Activated naive CD4-positive, alpha-beta T cell treated with anti-CD3 and anti-CD28 coated beads, Interleukin-2, amount 10 ng/mL, durations not matched to agents 7 days and 5 days (primary cell): ENCODE results near the gene FBXL2.

Source experiments
- CTCF ChIA-PET: fragments of 350-600 bp; sonication (Branson Sonifier 250); formaldehyde crosslinking; loops from one replicate; lab custom pipeline; 2021; ENCODE audit warnings: antibody characterized with exemption; lab: Charles Lee
- DNase-seq: peaks from one replicate; pipeline ENCODE4 v3.0.0-alpha.2; 2020
- H3K27ac Mint-ChIP-seq: one replicate; pipeline ENCODE4 v1.8.0; 2021; ENCODE audit warnings: mild to moderate bottlenecking, moderate library complexity, mixed read lengths
- H3K27me3 Mint-ChIP-seq: one replicate; pipeline ENCODE4 v1.8.0; 2021; ENCODE audit warnings: mild to moderate bottlenecking, mixed read lengths
- H3K36me3 Mint-ChIP-seq: one replicate; pipeline ENCODE4 v1.8.0; 2021; ENCODE audit warnings: mixed read lengths
- H3K4me1 Mint-ChIP-seq: one replicate; pipeline ENCODE4 v1.8.0; 2021; ENCODE audit warnings: mixed read lengths
- H3K4me3 Mint-ChIP-seq: one replicate; pipeline ENCODE4 v1.8.0; 2021; ENCODE audit warnings: mild to moderate bottlenecking, moderate library complexity, mixed read lengths
- H3K9me3 Mint-ChIP-seq: one replicate; pipeline ENCODE4 v1.8.0; 2021; ENCODE audit warnings: mixed read lengths

Gene FBXL2

DNA sequence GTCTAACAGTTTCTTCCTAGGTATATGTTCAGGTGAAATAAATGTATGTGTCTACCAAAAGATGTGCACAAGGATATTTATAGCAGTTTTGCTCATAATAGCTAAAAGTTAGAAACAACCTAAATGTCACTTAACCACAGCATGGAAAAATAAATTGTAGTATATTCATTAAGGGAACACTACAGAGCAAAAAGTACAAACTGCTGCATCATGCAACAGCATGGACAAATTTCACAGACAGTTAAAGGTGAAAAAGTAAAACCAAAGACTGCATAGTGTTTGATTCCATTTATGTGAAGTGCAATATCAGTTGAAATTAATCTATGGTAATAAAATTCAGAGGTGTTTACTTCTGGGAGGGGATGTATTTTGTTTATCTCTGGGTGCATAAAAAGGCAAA, 62.5 kb downstream of the FBXL2 start:
- CTCF ChIA-PET, result no interaction called here
- DNase-seq, result no peak
- H3K27ac Mint-ChIP-seq, result no peak overlapping the region
- H3K4me1 Mint-ChIP-seq, result no peaks in the 10 kb centered on the region
- H3K27me3 Mint-ChIP-seq, result peaks cover 1% of the 10 kb centered on the region
- H3K9me3 Mint-ChIP-seq, result no peaks in the 10 kb centered on the region
- H3K4me3 Mint-ChIP-seq, result no peak overlapping the region
- H3K36me3 Mint-ChIP-seq, result no peaks in the 10 kb centered on the region

DNA sequence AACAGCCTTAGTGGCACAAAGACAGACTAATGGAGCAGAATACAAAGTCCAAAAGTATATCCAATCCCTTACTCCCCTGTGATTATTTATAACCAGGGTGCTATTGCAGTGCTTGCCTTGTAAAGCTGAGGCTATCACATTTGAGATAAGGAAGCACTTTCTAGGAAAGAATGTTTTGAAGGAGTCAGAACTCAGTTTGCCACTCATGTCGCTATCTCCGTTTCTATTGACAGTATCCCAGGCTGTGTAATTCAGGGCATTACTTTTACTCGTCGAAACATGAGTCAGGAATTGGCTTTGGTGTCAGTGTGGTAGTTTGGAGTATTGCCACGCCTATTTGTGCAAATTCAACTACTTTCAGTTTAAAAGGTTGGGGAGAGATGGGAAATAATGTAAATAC, 78.4 kb downstream of the FBXL2 start:
- no peaks in the 10 kb centered on the region for H3K36me3 Mint-ChIP-seq

DNA sequence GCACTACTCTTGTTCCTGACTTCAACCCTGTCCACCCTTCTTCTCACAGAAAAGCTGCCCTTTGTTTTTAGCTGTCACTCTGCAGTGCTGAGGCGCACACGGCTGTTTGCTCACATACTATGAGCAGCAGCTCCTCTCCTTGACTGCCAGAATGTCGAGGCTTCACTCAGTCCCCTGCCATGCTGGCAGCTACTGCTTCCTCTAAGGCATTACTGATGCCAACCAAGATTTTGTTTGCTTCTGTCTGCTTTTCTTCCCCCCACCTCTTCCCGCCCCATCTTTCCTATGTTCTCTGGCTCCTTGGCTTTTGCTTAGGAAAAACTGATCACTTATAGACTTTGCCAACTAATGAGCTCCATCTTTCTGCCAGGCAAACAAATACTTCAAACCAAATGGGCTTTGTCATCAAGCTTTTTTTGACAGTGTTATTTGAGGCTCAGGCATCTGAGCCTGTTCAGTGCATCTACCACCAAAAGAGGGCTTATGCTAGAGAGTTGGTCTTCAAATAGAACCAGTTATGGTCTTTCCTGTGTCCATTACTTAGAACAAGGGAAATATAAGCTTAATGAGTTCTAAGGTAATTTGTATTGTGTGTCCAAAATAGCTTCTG, 81.0 kb downstream of the FBXL2 start:
- Mint-ChIP-seq H3K4me3 (no peak overlapping the region), H3K27ac (no peak overlapping the region), H3K27me3 (no peaks in the 10 kb centered on the region), H3K4me1 (no peaks in the 10 kb centered on the region), H3K9me3 (no peaks in the 10 kb centered on the region), H3K36me3 (no peaks in the 10 kb centered on the region)
- CTCF ChIA-PET, result interaction anchor here (1.0 kb wide), 1 partner anchor 14 kb away, joined by 6 read pairs; no protein-coding TSS in a partner anchor
- no peak for DNase-seq

More for the DNA sequence above, 78.4 kb downstream of the FBXL2 start:
- CTCF ChIA-PET, result no interaction called here
- Mint-ChIP-seq H3K9me3 (no peaks in the 10 kb centered on the region), H3K4me1 (no peaks in the 10 kb centered on the region), H3K27ac (no peak overlapping the region), H3K27me3 (no peaks in the 10 kb centered on the region), H3K4me3 (no peak overlapping the region)
- DNase-seq, result no peak

DNA sequence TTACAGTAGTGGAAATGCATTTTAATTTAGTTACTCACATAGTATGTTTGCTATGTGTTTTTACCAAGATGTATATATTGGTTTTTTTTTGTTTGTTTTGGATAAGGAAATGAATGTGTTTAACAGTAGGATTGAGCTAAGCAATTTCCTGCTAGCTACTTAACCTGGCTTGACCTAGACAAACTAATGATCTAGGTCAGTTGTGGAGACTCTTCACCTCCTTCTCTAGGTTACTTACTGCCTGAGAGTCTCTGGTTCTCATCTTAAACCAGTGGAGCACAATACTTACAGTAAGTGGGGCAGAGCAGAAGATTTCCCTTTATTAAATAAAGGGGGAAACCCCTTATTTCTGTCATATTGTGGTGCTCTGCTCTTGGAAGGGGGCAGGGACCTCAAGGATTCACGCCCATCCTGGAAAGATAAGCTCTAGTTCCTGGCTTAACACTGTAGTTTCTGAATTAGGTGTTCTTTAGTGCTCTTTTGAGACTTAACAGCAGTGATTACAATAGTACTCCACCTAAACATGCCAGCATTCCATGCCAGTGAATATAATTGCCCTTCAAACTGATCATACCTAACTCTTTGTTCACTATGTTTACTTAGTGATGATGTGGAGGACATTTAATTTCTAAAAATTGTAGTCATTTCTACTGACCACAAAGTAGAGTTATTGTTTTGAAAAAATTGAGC, 83.0 kb downstream of the FBXL2 start:
- no peak for DNase-seq
- CTCF ChIA-PET, result interaction anchor here (1.6 kb wide), 1 partner anchor 13 kb away, joined by 6 read pairs; no protein-coding TSS in a partner anchor
- Mint-ChIP-seq H3K27me3 (no peaks in the 10 kb centered on the region), H3K9me3 (no peaks in the 10 kb centered on the region), H3K4me3 (no peak overlapping the region), H3K36me3 (no peaks in the 10 kb centered on the region), H3K4me1 (no peaks in the 10 kb centered on the region), H3K27ac (no peak overlapping the region)

DNA sequence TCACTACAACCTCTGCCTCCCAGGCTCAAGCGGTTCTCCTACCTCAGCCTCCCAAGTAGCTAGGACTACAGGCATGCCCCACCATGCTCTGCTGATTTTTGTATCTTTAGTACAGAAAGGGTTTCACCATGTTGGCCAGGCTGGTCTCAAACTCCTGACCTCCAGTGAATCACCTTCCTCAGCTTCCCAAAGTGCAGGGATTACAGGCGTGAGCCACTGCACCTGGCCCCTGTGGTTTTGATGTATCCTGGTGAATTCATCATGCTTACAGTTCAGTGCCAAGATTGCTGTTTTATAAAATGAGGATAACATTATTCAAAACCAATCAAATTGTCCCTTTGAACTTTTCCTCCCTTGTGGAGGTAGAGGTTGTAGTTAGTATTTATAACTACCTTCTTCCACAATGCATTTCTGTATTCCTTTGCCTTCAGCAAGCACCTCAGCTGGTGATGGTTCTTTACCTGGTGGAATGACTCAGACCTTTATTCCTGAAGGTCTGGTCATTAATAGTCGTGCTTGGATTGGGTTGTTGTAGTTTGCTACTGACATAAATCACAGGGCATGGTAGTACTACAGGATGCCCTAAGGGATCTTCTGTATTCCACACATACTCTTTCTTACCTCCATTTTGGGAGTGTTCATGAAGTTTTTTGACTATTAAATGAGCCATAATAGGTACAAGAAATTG, 86.0 kb downstream of the FBXL2 start:
- Mint-ChIP-seq H3K36me3 (no peaks in the 10 kb centered on the region), H3K27me3 (peaks cover 3% of the 10 kb centered on the region), H3K9me3 (no peaks in the 10 kb centered on the region), H3K4me3 (no peak overlapping the region), H3K27ac (no peak overlapping the region), H3K4me1 (no peaks in the 10 kb centered on the region)
- CTCF ChIA-PET, result interaction anchor here (1.7 to 2.9 kb wide), 2 partner anchors 10 to 11 kb away, joined by 3 to 17 read pairs; no protein-coding TSS in a partner anchor
- no peak for DNase-seq

DNA sequence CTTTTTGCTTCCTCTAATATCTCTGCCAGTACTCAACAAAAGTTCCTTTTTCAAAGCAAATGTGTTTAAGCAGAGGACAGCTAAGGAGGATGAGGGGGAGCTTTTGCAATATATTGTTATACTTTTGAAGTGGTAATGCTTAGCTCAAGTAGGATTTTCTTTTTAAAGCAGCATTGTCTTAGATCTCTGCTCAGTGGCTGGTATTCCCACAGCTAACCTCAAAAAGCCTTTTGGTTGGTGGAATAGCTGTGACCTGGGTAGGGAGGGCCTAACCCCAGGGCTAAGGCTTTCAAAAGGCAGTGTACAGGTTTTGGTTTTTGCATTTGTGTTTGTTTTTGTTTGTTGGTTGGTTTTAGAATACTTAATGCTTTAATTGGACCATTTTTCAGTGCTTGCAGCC, 86.8 kb downstream of the FBXL2 start:
- DNase-seq, result no peak
- no peak overlapping the region for H3K27ac Mint-ChIP-seq
- H3K36me3 Mint-ChIP-seq, result no peaks in the 10 kb centered on the region

DNA sequence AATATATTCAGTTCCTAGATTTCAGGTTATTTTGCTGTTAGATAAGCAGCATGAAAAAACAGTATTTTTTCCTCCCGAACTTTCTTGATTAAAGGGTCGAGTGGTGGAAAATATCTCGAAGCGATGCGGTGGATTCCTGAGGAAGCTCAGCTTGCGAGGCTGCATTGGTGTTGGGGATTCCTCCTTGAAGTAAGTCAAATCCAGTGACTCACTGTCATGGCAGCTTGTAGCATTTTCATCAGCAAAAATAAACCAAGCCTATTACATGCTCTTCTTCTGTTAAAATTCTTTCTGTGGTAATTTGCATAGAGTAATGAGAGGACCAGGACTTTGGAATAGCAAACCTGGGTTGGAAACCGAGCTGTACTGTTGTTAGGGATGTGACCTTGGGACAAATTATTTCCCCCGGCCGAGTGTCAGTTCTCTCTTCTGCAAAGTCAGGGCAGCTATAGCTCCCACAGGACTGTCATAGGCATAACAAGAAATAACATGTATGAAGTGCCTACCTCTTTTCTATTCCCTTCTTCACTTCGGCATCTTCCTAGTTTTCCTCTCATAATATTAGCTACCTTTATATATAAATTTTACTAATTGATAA, 87.4 kb downstream of the FBXL2 start:
- Mint-ChIP-seq H3K4me3 (no peak overlapping the region), H3K27ac (no peak overlapping the region), H3K9me3 (no peaks in the 10 kb centered on the region), H3K4me1 (no peaks in the 10 kb centered on the region), H3K27me3 (peaks cover 3% of the 10 kb centered on the region), H3K36me3 (no peaks in the 10 kb centered on the region)
- CTCF ChIA-PET, result interaction anchor here (1.1 to 2.9 kb wide), 4 partner anchors 8 to 423 kb away, joined by 3 to 17 read pairs (median 4); no protein-coding TSS in a partner anchor
- DNase-seq, result no peak

More for the DNA sequence above, 86.8 kb downstream of the FBXL2 start:
- Mint-ChIP-seq H3K4me1 (no peaks in the 10 kb centered on the region), H3K27me3 (peaks cover 3% of the 10 kb centered on the region), H3K4me3 (no peak overlapping the region), H3K9me3 (no peaks in the 10 kb centered on the region)
- CTCF ChIA-PET, result interaction anchor here (1.7 to 2.9 kb wide), 3 partner anchors 9 to 233 kb away, joined by 3 to 17 read pairs (median 4); no protein-coding TSS in a partner anchor

DNA sequence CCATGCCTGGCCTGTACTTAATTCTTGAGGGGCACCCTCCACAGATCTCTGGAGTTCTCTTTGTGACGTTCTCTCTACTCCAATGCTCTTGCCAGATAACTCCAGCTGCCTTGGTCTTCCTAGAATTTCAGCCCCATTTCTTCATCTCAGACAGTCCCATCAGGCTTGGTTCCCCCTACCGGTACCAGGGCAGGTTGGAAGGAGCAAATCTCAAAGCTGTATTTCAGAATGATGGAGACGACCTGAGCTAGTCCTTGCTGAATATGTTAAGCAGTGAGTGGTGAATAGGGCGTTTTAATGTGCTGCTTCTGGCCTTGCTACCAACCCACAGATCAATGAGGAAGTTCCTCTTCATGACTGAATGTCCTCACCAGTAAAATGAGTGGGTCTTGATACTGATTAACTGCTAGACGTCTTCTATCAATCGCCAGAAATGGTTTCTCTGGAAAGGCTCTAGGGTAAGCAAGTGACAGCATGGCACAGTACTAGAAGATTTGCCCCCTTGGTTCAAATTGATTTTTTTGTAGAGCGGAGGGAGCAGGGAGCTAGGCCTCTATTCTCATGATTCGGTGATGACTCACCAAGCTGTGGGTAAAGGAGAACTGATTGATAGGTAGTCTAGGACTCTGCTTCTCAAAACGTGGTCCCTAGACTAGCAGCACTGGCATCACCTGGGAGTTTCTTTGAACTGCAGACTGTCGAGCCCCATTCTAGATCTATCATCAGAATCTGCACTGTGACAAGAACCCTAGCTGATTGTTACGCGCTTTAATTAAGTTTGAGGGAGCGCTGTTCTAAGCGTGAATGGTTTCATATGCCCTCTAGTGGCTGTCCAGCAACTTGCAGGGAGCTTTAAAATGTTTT, 95.2 kb downstream of the FBXL2 start:
- Mint-ChIP-seq H3K4me3 (no peak overlapping the region), H3K27ac (no peak overlapping the region), H3K36me3 (no peaks in the 10 kb centered on the region), H3K4me1 (no peaks in the 10 kb centered on the region), H3K9me3 (no peaks in the 10 kb centered on the region), H3K27me3 (peaks cover 13% of the 10 kb centered on the region)
- DNase-seq, result peak; percentile 64
- CTCF ChIA-PET, result interaction anchor here (0.6 to 5.9 kb wide), 30 partner anchors 9 to 663 kb away, joined by 3 to 97 read pairs (median 5); no protein-coding TSS in a partner anchor

DNA sequence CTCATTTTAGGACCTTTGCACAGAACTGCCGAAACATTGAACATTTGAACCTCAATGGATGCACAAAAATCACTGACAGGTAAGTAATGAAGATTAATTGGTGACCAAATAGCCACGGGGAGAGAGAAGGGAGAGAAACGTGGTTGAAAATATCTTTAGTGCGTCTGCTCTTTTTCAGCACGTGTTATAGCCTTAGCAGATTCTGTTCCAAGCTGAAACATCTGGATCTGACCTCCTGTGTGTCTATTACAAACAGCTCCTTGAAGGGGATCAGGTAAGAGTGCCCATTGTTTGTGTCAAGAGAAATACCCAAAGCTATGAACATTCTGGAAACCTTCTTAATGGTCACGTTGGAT, 95.8 kb downstream of the FBXL2 start:
- CTCF ChIA-PET, result interaction anchor here (0.6 to 5.9 kb wide), 30 partner anchors 9 to 664 kb away, joined by 3 to 97 read pairs (median 5); no protein-coding TSS in a partner anchor
- H3K27me3 Mint-ChIP-seq, result peaks cover 11% of the 10 kb centered on the region
- no peak overlapping the region for H3K27ac Mint-ChIP-seq
- H3K36me3 Mint-ChIP-seq, result no peaks in the 10 kb centered on the region
- DNase-seq, result no peak
- no peaks in the 10 kb centered on the region for H3K9me3 Mint-ChIP-seq
- H3K4me1 Mint-ChIP-seq, result no peaks in the 10 kb centered on the region
- no peak overlapping the region for H3K4me3 Mint-ChIP-seq

DNA sequence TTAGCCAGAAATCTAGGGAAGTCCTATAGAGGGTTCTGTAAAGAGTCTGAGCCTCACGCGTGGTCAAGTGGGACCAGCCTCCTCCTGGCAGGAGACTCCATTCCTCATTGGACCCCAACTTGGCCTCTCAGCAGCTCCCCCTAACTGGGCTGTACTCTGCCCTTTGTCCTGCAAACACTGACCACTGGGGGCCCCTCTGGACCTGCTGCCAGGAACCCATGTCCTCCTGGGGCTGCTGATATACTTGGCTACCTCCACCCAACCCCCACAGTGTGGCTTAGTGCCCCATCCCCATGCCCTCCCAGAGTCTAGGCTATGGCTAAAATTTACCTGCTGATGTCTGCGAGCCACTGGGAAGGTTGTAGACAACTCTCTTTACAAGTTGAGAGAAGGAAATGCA, 100.2 kb downstream of the FBXL2 start:
- H3K27me3 Mint-ChIP-seq, result peaks cover 5% of the 10 kb centered on the region
- CTCF ChIA-PET, result interaction anchor here (1.0 to 1.1 kb wide), 2 partner anchors 7 to 246 kb away, joined by 3 read pairs; no protein-coding TSS in a partner anchor

DNA sequence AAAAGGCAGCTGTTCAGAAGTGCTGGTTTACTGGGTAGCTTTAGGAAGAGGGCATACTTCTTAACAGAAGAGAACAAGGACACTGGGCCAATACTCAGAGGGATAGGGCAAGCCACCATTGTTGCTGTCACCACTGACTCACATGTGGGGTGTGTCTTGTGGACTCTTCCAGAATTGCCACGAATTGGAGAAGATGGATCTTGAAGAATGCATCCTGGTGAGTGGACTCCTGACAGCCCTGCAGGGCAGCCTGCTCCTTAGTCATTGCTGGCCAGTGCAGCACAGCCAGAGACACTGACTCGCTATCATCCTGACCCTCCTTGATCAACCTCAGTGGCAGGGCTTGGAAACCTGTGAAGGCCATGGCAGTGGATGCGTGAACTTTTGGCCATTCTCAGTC, 100.7 kb downstream of the FBXL2 start:
- Mint-ChIP-seq H3K4me1 (no peaks in the 10 kb centered on the region), H3K27ac (peak overlapping the region; percentile 6), H3K36me3 (no peaks in the 10 kb centered on the region), H3K9me3 (no peaks in the 10 kb centered on the region), H3K4me3 (no peak overlapping the region), H3K27me3 (peaks cover 5% of the 10 kb centered on the region)
- CTCF ChIA-PET, result interaction anchor here (0.6 kb wide), 1 partner anchor 420 kb away, joined by 3 read pairs; no protein-coding TSS in a partner anchor
- DNase-seq, result no peak

More for the DNA sequence above, 100.2 kb downstream of the FBXL2 start:
- Mint-ChIP-seq H3K27ac (no peak overlapping the region), H3K9me3 (no peaks in the 10 kb centered on the region), H3K4me3 (no peak overlapping the region), H3K4me1 (no peaks in the 10 kb centered on the region), H3K36me3 (no peaks in the 10 kb centered on the region)
- DNase-seq, result no peak

DNA sequence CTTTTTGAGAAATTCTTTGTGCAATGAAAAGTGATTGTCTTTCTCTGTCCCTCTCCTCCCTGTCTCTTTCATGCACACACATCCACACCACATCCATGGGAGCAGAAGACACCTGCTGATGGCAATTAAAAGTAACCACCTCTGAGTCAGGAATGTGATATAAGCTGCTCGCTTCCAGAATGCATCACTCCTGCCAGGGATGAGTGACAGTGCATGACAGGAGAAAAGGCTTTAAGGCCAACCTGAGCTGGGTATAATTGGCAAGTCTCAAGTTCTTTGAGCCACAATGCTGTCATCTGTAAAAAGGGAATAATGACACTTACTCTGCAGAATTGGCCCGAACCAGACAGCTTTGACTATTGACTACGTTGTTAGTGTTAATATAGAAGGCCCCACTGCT, 103.4 kb downstream of the FBXL2 start:
- Mint-ChIP-seq H3K4me1 (peaks cover 8% of the 10 kb centered on the region), H3K9me3 (no peaks in the 10 kb centered on the region), H3K4me3 (no peak overlapping the region), H3K36me3 (peaks cover 3% of the 10 kb centered on the region), H3K27ac (no peak overlapping the region), H3K27me3 (no peaks in the 10 kb centered on the region)
- CTCF ChIA-PET, result interaction anchor here (0.9 kb wide), 1 partner anchor 408 kb away, joined by 3 read pairs; no protein-coding TSS in a partner anchor
- DNase-seq, result no peak

DNA sequence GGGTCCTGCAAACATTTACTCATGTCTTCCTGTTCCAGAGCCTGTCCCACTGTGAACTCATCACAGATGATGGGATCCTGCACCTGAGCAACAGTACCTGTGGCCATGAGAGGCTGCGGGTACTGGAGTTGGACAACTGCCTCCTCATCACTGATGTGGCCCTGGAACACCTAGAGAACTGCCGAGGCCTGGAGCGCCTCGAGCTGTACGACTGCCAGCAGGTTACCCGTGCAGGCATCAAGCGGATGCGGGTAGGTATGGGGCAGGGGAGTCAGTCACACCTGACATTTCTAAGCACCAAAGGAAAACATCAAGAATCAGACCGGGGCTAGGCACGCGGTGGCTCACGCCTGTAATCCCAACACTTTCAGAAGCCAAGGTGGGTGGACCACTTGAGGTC, 106.7 kb downstream of the FBXL2 start:
- CTCF ChIA-PET, result interaction anchor here (0.8 to 1.2 kb wide), 2 partner anchors 11 to 253 kb away, joined by 3 to 4 read pairs; no protein-coding TSS in a partner anchor
- peaks cover 16% of the 10 kb centered on the region for H3K4me1 Mint-ChIP-seq

More for the DNA sequence above, 106.7 kb downstream of the FBXL2 start:
- Mint-ChIP-seq H3K9me3 (no peaks in the 10 kb centered on the region), H3K27me3 (no peaks in the 10 kb centered on the region), H3K36me3 (peaks cover 19% of the 10 kb centered on the region), H3K4me3 (no peak overlapping the region), H3K27ac (no peak overlapping the region)
- no peak for DNase-seq
